ENCODE measurements around the gene SDK1. TPM values are rescaled to one million over a fixed set of nuclear protein-coding genes. Genes with fewer than 3 reads are reported as not detected.

The SDK1 gene
- polyA plus RNA-seq, 10 donors = 1.9 to 6.0 (median 2.7) TPM

DNA sequence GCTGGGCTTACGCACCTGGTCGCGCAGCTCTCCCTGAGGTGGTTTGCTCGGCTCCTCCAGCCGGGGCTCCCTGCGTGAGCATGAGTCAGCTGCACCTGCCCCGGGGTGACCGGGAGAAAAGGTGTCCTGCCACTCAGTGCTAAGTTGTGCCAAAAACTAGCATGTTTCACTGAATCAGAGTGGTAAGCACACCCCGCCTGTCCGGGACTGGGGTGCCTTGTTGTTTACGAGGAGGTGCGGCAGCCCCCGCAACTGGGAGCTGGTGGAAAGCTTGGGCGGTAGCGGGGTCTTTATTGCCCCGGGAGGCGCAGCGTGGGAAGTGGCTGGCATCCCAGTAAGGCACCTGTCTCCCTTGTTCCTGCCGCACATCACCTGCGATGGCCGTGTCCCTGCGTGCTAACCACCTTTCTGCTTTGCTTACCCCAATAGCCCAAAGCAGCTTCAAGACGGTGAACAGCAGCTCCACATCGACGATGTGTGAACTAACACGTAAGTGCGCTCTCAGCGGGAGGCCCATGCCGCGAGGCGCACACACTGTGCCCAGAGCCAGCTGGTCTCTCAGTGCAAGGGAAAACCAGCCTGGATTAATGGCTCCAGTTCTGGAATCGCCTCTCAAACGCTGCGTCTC is 874.4 kb downstream of the SDK1 start:
- no peak for DNase-seq

DNA sequence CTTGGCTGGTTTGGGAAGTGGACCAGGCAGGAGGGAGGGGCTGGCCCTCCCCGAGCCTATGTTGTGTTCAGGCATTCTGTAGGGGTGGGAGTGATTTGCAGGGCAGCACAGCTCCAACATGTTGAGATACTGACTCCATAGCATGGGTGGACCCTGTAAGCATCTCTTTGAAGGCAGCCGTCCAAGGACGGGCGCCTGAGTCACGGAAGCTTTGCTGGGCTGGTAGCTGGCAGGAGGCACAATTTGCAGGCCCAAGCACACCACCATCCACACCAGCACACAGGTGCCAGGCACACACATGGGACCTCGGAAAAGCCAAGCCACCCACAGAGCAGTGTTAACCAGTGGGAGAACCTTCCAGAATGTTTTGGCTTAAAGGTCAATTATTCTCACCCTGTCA is 875.9 kb downstream of the SDK1 start:
- no peak for DNase-seq

DNA sequence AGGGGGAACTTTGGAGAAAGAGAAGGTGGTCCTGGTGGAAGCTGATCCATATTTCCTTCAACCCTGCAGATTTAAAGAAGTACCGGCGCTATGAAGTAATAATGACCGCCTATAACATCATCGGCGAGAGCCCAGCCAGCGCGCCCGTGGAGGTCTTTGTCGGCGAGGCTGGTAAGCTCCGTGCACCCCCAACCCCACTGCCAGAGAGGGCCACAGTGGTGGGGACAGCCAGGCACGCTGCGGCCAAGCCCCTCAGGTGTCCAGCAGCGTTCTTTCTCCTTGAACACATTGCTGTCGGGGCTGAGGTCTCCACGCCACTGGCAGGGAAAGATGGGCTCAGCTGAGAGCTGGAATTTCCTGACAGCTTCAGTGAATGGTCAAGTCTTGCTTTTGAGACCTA is 877.4 kb downstream of the SDK1 start:
- no peak for DNase-seq

DNA sequence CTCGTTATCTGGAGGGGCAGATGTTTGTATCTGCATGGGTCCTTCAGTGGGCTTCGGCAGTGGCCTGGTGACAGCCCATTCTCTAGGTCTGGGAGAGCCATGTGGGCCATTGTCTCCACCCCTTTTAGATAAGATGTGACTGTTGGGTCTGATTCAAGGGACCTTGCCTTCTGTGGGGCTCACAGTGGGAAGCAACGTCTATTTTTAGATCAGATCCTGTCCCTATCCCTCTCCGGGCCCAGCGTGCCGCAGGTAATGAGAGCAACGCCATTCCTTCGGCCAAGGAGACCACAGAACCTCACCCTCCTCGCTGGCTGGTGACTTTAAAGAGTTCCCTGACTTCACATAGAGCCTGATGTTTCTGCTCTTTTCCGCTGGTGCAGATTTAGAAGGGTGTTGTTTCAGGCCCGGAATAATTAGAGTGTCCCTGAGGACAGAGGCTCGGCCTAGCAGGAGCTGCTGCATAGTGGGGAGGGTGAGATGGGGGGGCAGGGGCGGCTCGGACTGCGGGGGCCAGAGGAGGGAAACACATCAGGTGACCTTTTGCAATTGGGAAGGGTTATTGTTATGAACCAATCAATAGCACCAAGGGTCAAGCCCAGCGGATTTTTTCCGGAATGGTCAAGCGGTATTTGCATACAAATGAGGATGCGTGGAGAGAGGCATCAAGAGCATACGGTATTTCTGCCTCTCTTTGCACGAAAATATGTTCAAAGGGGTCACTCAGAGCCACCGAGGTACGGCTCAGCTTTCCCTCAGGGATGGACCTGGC is 878.0 kb downstream of the SDK1 start:
- no peak for DNase-seq

DNA sequence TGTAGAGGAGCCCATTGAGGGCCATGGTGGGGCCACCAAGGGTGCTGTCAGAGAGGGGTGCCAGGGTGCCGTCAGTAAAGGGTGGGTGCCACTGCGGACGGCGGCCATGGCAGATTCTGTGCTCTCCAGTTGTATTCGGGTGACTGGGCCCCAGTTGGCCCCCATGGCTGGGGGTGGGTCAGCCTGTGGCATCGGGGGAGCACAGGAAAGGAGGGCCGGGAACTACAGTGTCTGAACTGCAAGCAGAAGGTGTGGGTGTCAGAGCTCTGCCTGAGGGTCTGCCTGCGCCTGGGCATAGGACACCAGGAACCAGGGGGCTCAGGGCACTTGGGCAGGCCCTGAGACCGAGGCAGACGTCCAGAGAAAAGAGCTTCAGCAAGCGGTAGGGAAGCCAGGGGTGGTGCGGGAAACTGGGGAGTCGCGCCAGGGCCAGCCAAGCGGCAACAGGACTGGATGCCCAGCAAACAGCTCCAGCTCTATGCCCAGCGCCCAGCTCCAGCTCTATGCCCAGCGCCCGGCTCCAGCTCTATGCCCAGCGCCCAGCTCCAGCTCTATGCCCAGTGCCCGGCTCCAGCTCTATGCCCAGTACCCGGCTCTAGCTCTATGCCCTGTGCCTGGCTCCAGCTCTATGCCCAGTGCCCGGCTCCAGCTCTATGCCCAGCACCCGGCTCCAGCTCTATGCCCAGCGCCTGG is 878.8 kb downstream of the SDK1 start:
- DNase-seq = no peak

GRCh38 chr7:4181446-4181845 is 880.4 kb downstream of the SDK1 start:
- DNase-seq = no peak

DNA sequence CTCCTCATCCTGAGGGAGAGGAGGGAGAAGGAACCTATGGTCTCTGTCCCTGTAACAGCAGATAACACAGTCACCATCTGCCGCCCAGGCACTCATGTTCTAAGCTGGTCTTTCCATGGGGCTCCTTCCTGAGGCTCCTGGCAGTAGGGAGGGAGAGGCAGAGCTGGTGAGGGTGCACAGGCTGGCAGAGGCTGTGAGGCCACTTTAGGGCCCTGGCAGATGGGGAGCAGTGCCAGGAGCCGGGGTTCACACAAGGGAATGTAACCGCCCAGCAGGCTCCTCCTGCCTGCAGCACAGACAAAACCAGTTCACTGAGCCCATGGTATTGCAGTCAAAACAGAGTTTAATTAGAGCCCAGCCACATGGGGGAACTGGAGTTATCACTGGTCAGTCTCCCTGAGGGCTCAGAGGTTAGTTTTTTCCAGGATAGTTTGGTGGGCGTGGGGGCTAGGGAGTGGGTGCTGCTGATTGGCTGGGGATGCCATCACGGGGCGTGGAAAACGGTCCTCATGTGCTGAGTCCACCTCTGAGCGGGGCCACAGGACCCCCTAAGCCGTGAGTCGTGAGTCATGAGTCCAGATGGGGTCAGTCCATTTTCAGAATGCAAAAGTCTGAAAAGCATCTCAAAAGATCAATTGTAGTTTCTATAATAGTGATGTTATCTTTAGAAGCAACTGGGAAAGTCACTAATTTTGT is 881.7 kb downstream of the SDK1 start:
- DNase-seq = no peak

DNA sequence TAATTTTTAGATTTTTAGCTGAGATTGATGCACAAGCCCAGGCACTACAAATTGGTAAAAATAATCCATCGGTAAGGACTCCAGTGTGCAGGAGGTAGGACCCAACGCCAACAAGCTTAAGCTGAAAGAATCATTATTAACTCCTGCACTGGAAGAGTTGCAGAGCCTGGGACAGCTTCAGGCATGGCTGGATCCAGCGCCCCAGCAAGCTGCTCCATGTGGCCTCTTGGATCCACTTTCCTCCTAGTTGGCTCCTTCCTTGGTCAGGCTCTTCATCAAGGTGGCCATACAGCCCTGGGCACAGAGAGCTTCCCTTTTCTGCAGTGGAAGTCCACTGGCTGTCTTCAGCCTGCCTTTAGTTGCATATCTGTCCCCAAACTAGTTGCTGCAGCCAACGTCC is 883.6 kb downstream of the SDK1 start:
- DNase-seq = no peak

DNA sequence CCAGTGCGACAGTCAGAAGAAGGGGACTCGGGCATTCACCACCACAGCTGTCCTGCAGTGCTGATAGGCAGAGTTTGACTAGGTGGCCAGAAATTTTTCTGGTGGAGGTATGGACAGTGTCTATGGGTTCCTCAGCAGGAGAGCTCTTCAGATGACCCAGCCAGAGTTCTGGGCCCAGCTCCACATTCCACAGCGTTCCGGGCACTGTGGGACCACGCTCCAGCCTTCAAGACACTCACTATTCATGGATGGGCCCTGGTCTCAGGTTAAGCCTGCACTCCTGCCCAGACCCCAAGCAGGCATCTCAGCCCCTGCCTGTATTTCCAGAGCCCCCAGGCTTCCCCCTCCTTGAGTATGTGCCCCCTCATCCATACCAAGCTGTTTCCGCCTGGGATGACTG is 884.1 kb downstream of the SDK1 start:
- no peak for DNase-seq

DNA sequence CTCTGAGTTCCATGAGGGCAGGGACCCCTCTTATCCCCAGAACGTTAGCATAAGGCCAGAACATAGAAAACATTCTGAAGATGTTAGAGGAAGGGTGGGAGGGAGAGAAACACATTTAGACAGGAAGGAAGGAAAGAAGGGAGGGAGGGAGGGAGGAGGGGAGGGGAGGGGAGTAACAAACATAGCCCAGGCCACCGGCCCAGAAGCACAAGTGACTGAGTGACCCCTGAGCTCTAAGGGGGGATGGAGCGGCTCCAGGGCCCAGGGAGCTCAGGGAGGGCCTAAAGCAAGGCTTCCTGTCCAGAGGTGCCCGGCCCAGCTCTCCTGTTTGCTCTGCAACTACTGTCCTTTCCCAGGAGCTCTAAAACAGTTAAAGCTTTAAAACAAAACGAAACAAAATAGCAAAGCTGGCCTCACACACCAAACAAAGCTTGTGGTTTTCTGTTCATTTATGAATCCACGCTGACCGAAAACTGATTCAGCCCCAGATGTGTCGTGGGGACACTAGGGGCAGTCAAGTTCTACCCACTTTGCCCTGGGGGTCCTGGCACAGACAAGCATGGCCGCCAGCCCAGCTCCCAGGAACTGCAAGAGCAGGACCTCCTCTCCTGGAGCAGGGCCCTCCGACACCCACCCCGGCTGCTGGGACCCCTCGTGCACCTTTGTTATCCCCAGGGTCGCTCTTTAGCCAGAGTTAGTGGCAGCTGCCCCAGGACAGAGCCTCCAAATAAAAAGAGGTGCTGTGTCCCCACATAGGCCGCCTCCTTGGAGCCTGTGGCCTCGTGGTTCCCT is 884.9 kb downstream of the SDK1 start:
- peak in 1 of 3 donors; percentile 61 for DNase-seq

DNA sequence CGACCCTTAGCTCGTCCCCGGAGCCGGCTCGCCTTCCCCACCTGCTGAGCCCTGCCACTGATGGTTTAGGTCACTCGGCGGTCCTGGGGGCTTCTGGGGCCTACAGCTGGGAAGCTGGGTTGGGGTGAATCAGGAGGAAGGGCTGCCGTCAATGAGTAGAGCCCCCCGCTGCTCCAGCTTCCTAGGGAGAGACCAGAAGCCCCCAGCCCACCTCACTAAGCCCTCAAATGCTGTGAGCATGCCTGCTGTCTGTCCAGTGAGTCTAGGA is 885.4 kb downstream of the SDK1 start:
- no peak for DNase-seq

- no peak for DNase-seq
These were observed 887.6 kb downstream of the SDK1 start for GRCh38 chr7:4188651-4189050.

DNA sequence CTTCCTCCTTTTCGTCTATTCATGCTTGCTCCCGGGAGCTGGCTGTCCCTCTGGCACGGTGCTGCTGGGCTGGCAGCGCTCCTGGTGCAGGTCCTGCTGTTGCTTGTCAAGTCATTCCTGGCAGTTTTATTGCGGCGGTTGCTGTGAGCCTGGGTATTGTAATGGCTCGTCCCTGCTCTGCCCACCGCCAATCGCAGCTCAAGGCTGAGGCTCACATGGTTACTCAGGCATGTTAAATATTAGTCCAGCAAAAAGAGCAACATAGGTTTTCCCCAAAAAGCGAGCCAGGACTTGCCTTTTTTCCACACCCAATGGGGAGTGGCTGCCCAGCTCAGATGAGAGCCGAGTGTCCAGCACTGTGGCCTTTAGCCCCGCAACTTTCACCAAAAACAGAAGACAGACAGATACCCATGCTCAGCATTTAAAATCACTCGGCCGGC is 888.1 kb downstream of the SDK1 start:
- DNase-seq = peak; percentile 41 to 80 (median 66)

DNA sequence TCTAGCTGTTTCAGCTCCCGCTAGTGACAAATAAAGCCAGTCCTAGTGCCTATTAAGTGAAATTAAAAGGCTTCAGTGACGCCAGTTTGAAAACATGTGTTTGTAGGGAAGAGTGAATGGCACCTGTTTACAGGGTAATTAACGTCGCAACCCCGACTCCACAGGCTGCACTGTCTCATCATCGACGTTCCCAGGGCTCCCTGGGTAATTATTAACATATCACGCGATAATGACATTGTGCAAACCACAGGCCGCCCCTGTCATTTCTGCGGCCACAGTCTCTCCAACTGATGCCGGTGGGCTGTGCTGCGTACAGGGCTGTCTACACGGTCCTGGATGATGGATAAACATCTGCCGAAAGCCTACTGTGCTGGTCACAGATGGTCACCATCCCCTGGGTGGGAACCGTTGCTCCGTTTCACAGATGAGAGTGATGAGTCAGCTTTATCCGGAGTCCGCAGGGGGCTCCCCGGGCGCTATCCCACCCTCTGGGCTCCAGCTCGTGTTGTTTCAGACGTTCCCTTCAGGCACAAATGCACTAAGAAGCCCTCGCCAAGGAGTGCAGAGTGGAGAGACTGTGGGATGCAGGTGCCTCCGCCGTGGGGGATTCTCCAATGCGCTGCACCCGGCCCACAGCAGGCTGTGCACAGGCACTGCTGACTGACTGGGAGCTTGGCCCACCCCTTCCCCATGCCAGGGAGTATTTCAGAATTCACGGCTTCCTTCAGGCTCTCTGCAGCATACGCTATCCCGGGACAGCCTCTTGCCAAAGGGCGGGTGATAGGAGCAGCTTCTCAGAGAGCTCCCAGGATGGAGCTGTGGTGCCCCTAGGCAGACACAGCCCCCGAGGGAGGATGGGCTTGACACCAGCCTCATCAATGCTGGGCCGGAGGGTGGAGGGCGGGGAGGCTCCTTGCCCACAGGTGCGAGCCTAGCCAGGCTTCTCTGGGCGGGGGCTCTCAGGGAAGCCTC is 889.2 kb downstream of the SDK1 start:
- DNase-seq = no peak

DNA sequence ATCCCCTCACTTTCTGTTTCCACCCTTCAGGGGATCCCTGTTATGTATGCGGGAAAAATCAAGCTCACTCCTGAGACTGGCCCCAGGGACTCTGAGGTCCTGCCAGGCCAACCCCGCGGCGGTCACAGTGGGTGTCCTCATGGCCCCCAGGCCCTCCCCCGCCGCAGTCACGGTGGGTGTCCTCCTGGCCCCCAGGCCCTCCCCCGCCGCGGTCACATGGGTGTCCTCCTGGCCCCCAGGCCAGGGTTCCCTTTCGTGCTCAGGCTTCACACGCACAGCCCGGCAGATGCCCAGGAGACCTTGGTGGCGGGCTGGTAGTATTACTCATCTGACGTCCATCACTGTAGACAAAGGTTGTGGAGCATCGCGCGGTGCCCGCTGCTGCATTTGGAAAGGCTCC is 890.0 kb downstream of the SDK1 start:
- DNase-seq = no peak

DNA sequence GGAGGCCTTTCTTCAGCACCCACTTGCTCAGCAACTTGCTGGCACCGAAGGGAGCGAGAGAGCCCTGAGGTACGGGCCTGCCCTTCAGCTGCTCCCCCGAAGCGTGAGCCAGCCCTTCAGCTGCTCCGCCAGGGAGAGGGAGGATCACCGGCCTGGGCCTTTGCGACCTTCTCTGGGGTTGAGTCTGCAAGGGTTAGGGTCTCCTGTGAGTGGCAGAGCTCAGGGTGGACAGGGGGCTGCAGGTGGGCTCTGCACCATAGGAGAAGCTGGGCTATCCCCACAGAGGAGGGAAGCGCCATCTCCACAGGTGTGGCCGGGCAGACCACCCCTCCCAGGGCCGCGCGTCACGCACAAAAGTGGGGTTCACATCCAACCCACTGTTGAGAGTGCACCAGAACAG is 890.5 kb downstream of the SDK1 start:
- DNase-seq = no peak

- DNase-seq = peak in 1 of 3 donors; percentile 26
These were observed 894.6 kb downstream of the SDK1 start for GRCh38 chr7:4195660-4196059.

- DNase-seq = no peak
These were observed 895.2 kb downstream of the SDK1 start for GRCh38 chr7:4196121-4196819.

DNA sequence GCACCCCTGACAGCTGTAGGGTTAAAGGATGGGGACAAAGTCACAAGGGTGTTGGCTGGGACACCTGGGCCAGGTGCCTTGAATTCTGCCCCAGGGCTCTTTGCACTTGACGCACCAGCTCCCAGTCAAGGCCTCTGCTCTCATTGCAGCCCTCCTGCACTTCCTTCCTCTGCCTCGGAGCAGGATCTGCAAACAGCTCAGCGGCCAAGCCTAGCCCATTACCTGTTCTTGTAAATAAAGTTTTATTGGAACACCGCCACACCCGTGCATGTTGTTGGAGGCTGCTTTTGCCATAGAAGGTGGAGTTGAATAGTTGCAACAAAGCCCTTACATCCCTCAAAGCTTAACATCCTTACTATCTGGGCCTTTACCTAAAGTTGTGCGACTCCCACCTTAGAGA is 897.2 kb downstream of the SDK1 start:
- no peak for DNase-seq

- no peak for DNase-seq
These were observed 899.6 kb downstream of the SDK1 start for GRCh38 chr7:4200546-4201094.

Measured in muscle of back (tissue), 11 donors.